Nucleus accumbens (tissue), 56 donors: ENCODE data around the gene PLCB4.

Experiments used
- DNase-seq, 56 donors: peaks; one replicate each; lab custom pipeline; 2025; lab: John Stamatoyannopoulos, UW

The PLCB4 gene

GRCh38 chr20:9054176-9054575 is 14.7 kb upstream of the PLCB4 start:
- DNase-seq, result no peak

GRCh38 chr20:9059931-9060330 is 9.0 kb upstream of the PLCB4 start:
- DNase-seq, result no peak

- no peak for DNase-seq
Observed at GRCh38 chr20:9061434-9061833, 7.5 kb upstream of the PLCB4 start.

GRCh38 chr20:9062066-9062465 is 6.8 kb upstream of the PLCB4 start:
- no peak for DNase-seq

GRCh38 chr20:9066191-9066590 is 2.7 kb upstream of the PLCB4 start:
- DNase-seq, result no peak

GRCh38 chr20:9068233-9068801 is 570 bp upstream of the PLCB4 start:
- DNase-seq, result peak in 21 of 56 donors; percentile 2 to 70 (median 10)

GRCh38 chr20:9070304-9070703 is 1.4 kb downstream of the PLCB4 start:
- DNase-seq, result no peak

GRCh38 chr20:9071976-9072726 is 3.3 kb downstream of the PLCB4 start:
- DNase-seq, result no peak

- DNase-seq, result no peak
Observed at GRCh38 chr20:9072861-9073500, 4.1 kb downstream of the PLCB4 start.

GRCh38 chr20:9075264-9076095 is 6.6 kb downstream of the PLCB4 start:
- no peak for DNase-seq

- no peak for DNase-seq
Observed at GRCh38 chr20:9076440-9076839, 7.6 kb downstream of the PLCB4 start.

- no peak for DNase-seq
Observed at GRCh38 chr20:9078826-9079731, 10.2 kb downstream of the PLCB4 start.

GRCh38 chr20:9081423-9081966 is 12.6 kb downstream of the PLCB4 start:
- DNase-seq, result no peak

GRCh38 chr20:9082741-9083140 is 13.9 kb downstream of the PLCB4 start:
- no peak for DNase-seq

- no peak for DNase-seq
Observed at GRCh38 chr20:9087531-9088217, 18.8 kb downstream of the PLCB4 start.

- DNase-seq, result no peak
Observed at GRCh38 chr20:9088556-9088955, 19.7 kb downstream of the PLCB4 start.

- no peak for DNase-seq
Observed at GRCh38 chr20:9092113-9092512, 23.2 kb downstream of the PLCB4 start.

- no peak for DNase-seq
Observed at GRCh38 chr20:9092655-9093054, 23.8 kb downstream of the PLCB4 start.
